Measurements from ENCODE around the gene BHLHE41. TPM values are rescaled to one million over a fixed set of nuclear protein-coding genes. Genes with fewer than 3 reads are reported as not detected.

BHLHE41 gene
- total and polyA plus RNA-seq, 2 of the 4 experiments (the other 2 are of a cell fraction) = 0.72 to 3.8 TPM

DNA sequence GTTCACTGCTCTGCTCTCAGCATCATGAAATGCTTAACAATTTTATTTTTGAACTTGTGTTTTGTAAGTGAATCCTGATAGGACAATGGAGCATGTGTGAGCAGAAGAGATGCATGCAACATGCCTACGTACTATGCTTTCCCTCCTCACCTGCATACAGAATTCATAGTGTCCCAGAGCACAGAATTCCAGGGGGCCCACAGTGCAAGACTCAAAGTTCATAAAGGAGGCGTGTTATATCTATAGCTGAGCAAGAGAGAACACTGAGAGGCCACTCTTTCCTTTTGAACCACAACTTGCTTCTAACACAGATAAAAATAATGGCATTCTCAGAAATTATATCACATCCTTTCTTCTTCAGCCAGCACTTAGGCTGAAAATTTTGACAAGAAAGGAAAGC, 28.8 kb downstream of the BHLHE41 start:
- no peak for ATAC-seq (ENCODE audit: low read depth)
- dilution Hi-C loops (cut with HindIII; ENCODE audit: low sequenced_read_pairs, unreplicated experiment) = no loop called here
- no peak overlapping the region for H3K14ac ChIP-seq (replicated peaks; ENCODE audit: low read depth, low read length)
- no peak overlapping the region for H2BK15ac ChIP-seq (ENCODE audit: low read depth, low read length)
- H4K5ac ChIP-seq (ENCODE audit: low read depth, low read length) = no peak overlapping the region
- H3K4me2 ChIP-seq (ENCODE audit: low read depth, low read length) = no peak overlapping the region
- H3K36me3 ChIP-seq (ENCODE audit: control insufficient read depth, insufficient read depth, low read length) = no peaks in the 10 kb centered on the region
- intact Hi-C loops (cut with micrococcal nuclease) = loop anchor here (5.0 to 10.0 kb wide), 2 partner anchors 606 to 789 kb away; no protein-coding TSS in a partner anchor
- in situ Hi-C loops (cut with MboI; ENCODE audit: low sequenced_read_pairs) = no loop called here
- H2AK9ac ChIP-seq (replicated peaks; ENCODE audit: low read depth, low read length, poor library complexity) = no peak overlapping the region
- no TSS peak for BruUV-seq (replicated peaks)
- H2BK120ac ChIP-seq (ENCODE audit: low read depth, low read length) = no peak overlapping the region
- no peak overlapping the region for H3K4me3 ChIP-seq (ENCODE audit: insufficient read depth, low read depth, low read length)
- no peaks in the 10 kb centered on the region for H3K79me1 ChIP-seq (ENCODE audit: low read depth in 1 of 2, low read length in 2 of 2)
- no peak overlapping the region for H3K9ac ChIP-seq (ENCODE audit: low read depth, low read length)
- ChIA-PET CTCF (interaction anchor here (1.5 kb wide), 1 partner anchor 518 kb away, joined by 5 read pairs; no protein-coding TSS in a partner anchor), POLR2A (ENCODE audit: unreplicated experiment) (no interaction called here)
- H2AFZ ChIP-seq (replicated peaks; ENCODE audit: low read length, poor library complexity) = no peak overlapping the region
- H3K4ac ChIP-seq (ENCODE audit: low read depth, low read length) = no peak overlapping the region
- H3K23ac ChIP-seq (ENCODE audit: low read depth, low read length) = no peak overlapping the region
- H3K9me1 ChIP-seq (ENCODE audit: insufficient read depth, low read length) = peaks cover 3% of the 10 kb centered on the region
- H2BK20ac ChIP-seq (ENCODE audit: low read depth, low read length) = no peak overlapping the region
- H3K27me3 ChIP-seq (ENCODE audit: control insufficient read depth, insufficient read depth, low read length) = no peaks in the 10 kb centered on the region
- H4K91ac ChIP-seq (ENCODE audit: insufficient read depth, low read depth, low read length) = no peak overlapping the region
- H4K20me1 ChIP-seq (ENCODE audit: insufficient read depth, low read length) = no peaks in the 10 kb centered on the region
- no peak overlapping the region for H3K18ac ChIP-seq (ENCODE audit: low read depth, low read length)
- TF ChIP-seq RCOR1 (IDR thresholded peaks at IDR 0.05; ENCODE audit: insufficient replicate concordance, low read length) = no peak
- TF ChIP-seq, protein P1, sequence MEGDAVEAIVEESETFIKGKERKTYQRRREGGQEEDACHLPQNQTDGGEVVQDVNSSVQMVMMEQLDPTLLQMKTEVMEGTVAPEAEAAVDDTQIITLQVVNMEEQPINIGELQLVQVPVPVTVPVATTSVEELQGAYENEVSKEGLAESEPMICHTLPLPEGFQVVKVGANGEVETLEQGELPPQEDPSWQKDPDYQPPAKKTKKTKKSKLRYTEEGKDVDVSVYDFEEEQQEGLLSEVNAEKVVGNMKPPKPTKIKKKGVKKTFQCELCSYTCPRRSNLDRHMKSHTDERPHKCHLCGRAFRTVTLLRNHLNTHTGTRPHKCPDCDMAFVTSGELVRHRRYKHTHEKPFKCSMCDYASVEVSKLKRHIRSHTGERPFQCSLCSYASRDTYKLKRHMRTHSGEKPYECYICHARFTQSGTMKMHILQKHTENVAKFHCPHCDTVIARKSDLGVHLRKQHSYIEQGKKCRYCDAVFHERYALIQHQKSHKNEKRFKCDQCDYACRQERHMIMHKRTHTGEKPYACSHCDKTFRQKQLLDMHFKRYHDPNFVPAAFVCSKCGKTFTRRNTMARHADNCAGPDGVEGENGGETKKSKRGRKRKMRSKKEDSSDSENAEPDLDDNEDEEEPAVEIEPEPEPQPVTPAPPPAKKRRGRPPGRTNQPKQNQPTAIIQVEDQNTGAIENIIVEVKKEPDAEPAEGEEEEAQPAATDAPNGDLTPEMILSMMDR (conservative IDR thresholded peaks at IDR 0.05; ENCODE audit: low read depth, low read length) = no peak
- TF ChIP-seq POLR2A (IDR thresholded peaks at IDR 0.05; ENCODE audit: low read depth, low read length) = no peak
- no peak for TF ChIP-seq CHD1 (IDR thresholded peaks at IDR 0.05; ENCODE audit: low read depth, low read length)
- no peak for TF ChIP-seq MAZ (IDR thresholded peaks at IDR 0.05; ENCODE audit: borderline replicate concordance, low read depth, low read length)
- TF ChIP-seq BHLHE40 (IDR thresholded peaks at IDR 0.05; ENCODE audit: low read depth, low read length) = no peak
- TF ChIP-seq, protein P2, sequence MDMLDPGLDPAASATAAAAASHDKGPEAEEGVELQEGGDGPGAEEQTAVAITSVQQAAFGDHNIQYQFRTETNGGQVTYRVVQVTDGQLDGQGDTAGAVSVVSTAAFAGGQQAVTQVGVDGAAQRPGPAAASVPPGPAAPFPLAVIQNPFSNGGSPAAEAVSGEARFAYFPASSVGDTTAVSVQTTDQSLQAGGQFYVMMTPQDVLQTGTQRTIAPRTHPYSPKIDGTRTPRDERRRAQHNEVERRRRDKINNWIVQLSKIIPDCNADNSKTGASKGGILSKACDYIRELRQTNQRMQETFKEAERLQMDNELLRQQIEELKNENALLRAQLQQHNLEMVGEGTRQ (IDR thresholded peaks at IDR 0.05; ENCODE audit: low read depth, low read length) = no peak
- TF ChIP-seq, protein P3, sequence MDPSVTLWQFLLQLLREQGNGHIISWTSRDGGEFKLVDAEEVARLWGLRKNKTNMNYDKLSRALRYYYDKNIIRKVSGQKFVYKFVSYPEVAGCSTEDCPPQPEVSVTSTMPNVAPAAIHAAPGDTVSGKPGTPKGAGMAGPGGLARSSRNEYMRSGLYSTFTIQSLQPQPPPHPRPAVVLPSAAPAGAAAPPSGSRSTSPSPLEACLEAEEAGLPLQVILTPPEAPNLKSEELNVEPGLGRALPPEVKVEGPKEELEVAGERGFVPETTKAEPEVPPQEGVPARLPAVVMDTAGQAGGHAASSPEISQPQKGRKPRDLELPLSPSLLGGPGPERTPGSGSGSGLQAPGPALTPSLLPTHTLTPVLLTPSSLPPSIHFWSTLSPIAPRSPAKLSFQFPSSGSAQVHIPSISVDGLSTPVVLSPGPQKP (IDR thresholded peaks at IDR 0.05; ENCODE audit: borderline replicate concordance, low read depth, low read length) = no peak
- TF ChIP-seq SMC3 (IDR thresholded peaks at IDR 0.05; ENCODE audit: low read depth, low read length) = no peak
- TF ChIP-seq NFE2L2 (IDR thresholded peaks at IDR 0.05; ENCODE audit: low read depth, low read length) = no peak
- peaks cover 3% of the 10 kb centered on the region; the same call in 1 of the 2 replicates for H3K4me1 ChIP-seq (ENCODE audit: control insufficient read depth, insufficient read depth, low read length)
- no peak for DNase-seq
- no peak overlapping the region for H4K8ac ChIP-seq (ENCODE audit: low read depth in 2 of 2, low read length in 2 of 2)
- no peak overlapping the region for H3K27ac ChIP-seq (ENCODE audit: insufficient read depth, low read length)
- no CpG with 5 or more reads among the region's 2 CpGs for WGBS, 2 experiments (ENCODE audit: extremely low coverage in 2 of 2, insufficient read length in 1 of 2)
- no peaks in the 10 kb centered on the region for H3K9me3 ChIP-seq (ENCODE audit: control insufficient read depth, insufficient read depth, low read length)
- no peak overlapping the region for H3K56ac ChIP-seq (ENCODE audit: extremely low read depth, insufficient read depth, low read length)
- no peak overlapping the region for H2BK5ac ChIP-seq (ENCODE audit: low read depth, low read length, poor library complexity, severe bottlenecking)
- H2AK5ac ChIP-seq (ENCODE audit: low read depth, low read length) = no peak overlapping the region
